ENCODE results near the gene HOXC9.

Gene HOXC9

DNA sequence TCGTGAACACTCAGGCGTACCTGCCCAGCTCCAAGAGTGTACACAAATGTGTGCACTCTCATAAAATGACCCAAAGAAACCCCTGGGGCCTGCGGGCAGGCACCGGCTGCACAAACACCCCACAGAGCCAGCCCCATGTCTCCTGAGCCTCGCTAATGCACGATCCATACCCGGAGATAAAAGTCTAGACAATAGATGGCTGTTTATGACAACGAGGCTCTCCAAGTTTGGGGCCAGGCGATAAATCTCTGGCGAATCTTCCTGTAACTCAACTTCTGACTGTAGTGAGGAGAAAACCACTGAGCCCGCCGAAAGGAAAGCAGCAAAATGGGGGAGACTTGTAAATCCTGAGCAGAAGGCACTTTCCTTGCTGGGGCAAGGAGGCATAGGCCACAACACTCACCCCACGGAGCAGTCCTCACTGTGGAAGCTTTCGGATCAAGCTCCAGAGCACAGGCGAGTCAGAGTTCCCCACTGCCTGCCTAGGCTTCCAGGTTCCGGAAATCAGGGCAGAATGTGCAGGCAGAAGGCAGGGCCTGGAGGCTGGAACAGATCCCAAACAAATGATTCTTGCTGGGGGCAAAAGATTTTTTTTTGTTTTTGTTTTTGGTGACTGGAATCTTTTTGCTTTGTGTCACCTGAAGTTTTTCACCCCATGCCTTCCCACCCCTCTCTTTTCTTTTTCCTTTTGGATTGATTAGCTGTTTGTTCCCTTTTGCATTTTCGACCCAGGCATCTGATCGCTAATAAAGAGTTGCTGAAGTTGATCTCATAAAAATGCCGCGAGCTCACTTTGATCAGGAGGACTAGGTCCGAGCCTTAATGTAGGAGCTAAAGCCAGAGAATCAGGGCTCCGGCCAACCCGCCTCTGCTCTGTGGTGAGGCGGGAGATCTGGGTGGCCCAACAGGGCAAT is 31.5 kb upstream of the HOXC9 start:
- no peak for DNase-seq
- no peak for TF ChIP-seq GATA1 (IDR thresholded peaks at IDR 0.05; ENCODE audit: low read depth, low read length)
- TF ChIP-seq POLR2A (IDR thresholded peaks at IDR 0.05; ENCODE audit: low read length): no peak

DNA sequence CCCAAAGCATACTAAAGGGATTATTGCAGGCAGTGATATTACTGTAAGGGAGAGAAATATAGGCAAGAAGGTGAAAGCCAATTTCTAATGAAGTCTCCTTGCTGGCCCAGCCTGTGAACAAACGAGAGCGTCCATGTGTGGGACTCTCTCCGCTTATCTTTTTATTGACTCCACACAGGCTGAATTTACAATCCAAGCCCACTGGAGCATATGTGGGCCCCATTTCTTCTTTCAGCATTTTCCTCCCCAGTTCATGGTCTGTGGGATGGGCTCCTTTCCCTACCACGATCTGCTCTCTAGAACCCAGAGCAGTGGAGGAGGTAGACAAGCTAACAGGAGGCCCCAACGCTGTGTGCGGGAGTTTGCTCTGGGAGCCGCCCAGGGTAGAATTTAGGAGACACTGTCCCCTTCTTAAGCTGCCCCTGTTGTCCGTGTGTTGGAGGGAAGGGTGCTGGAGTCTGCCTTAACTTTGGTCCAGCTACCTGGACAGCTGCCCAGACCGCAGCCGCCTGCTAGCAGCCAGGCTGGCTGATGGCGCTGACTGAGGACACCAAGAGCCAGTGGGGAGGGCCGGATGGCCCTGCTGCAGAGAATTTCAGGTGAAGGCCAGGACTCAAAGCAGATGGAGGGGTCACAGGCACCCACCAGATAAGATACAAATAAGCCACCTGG is 30.2 kb upstream of the HOXC9 start:
- TF ChIP-seq POLR2A (IDR thresholded peaks at IDR 0.05; ENCODE audit: low read length): no peak
- no peak for TF ChIP-seq GATA1 (IDR thresholded peaks at IDR 0.05; ENCODE audit: low read depth, low read length)
- no peak for DNase-seq

DNA sequence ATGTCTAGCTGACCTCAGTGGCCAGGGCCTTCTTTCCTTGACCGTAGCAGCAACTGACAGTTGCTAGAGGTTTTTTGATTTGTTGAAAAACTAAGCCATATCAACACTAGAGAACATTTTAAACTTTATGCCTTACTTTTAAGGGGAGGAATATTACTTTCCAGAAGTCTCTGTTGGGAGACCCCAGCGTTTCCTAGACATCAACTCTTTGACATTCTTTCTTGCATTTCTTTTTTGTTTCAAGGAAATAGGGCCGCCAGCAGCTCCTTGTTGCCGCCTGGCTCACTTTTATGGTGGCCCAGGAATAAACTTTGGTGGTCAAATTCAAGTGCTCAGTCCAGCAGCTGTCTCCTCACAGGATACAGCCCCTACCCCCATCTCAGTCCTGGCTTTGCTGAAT is 29.5 kb upstream of the HOXC9 start:
- DNase-seq: no peak
- TF ChIP-seq POLR2A (IDR thresholded peaks at IDR 0.05; ENCODE audit: low read length) (no peak), GATA1 (IDR thresholded peaks at IDR 0.05; ENCODE audit: low read depth, low read length) (no peak)

- TF ChIP-seq POLR2A (IDR thresholded peaks at IDR 0.05; ENCODE audit: low read length): no peak
- no peak for TF ChIP-seq GATA1 (IDR thresholded peaks at IDR 0.05; ENCODE audit: low read depth, low read length)
- DNase-seq: no peak
Measured at GRCh38 chr12:53971129-53971528, 28.8 kb upstream of the HOXC9 start.

GRCh38 chr12:53971686-53972085 is 28.3 kb upstream of the HOXC9 start:
- no peak for TF ChIP-seq POLR2A (IDR thresholded peaks at IDR 0.05; ENCODE audit: low read length)
- no peak for TF ChIP-seq GATA1 (IDR thresholded peaks at IDR 0.05; ENCODE audit: low read depth, low read length)
- DNase-seq: no peak

GRCh38 chr12:53972152-53972702 is 27.7 kb upstream of the HOXC9 start:
- no peak for TF ChIP-seq GATA1 (IDR thresholded peaks at IDR 0.05; ENCODE audit: low read depth, low read length)
- no peak for TF ChIP-seq POLR2A (IDR thresholded peaks at IDR 0.05; ENCODE audit: low read length)
- DNase-seq: no peak

- DNase-seq: no peak
- TF ChIP-seq POLR2A (IDR thresholded peaks at IDR 0.05; ENCODE audit: low read length) (no peak), GATA1 (IDR thresholded peaks at IDR 0.05; ENCODE audit: low read depth, low read length) (no peak)
Measured at GRCh38 chr12:53972722-53973235, 27.2 kb upstream of the HOXC9 start, which contains the start of gene HOXC11. TSS of gene HOXC11 (plus strand) at chr12:53973126. CDS start at chr12:53973242, 116 bp downstream.

DNA sequence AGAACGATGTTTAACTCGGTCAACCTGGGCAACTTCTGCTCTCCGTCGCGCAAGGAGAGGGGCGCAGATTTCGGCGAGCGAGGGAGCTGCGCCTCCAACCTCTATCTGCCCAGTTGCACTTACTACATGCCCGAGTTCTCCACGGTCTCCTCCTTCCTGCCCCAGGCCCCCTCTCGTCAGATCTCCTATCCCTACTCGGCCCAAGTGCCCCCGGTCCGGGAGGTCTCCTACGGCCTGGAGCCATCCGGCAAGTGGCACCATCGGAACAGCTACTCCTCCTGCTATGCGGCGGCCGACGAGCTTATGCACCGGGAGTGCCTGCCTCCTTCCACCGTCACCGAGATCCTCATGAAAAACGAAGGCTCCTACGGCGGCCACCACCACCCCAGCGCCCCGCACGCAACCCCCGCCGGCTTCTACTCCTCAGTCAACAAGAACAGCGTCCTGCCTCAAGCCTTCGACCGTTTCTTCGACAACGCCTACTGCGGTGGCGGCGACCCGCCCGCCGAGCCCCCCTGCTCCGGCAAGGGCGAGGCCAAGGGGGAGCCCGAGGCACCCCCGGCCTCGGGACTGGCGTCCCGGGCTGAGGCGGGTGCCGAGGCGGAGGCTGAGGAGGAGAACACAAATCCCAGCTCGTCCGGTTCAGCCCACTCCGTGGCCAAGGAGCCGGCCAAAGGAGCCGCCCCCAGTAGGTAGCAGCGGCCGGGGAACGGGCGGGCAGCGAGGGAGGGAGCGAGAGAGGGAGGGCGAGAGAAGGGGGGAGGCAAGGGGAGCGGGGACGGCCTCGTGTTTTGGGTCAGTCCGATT is 26.5 kb upstream of the HOXC9 start:
- no peak for TF ChIP-seq POLR2A (IDR thresholded peaks at IDR 0.05; ENCODE audit: low read length)
- no peak for TF ChIP-seq GATA1 (IDR thresholded peaks at IDR 0.05; ENCODE audit: low read depth, low read length)
- DNase-seq: no peak

- no peak for DNase-seq
- TF ChIP-seq GATA1 (IDR thresholded peaks at IDR 0.05; ENCODE audit: low read depth, low read length) (no peak), POLR2A (IDR thresholded peaks at IDR 0.05; ENCODE audit: low read length) (no peak)
Measured at GRCh38 chr12:53974084-53975063, 25.6 kb upstream of the HOXC9 start, which contains the start of gene HOTAIR. TSS of gene HOTAIR (minus strand) at chr12:53974954.

DNA sequence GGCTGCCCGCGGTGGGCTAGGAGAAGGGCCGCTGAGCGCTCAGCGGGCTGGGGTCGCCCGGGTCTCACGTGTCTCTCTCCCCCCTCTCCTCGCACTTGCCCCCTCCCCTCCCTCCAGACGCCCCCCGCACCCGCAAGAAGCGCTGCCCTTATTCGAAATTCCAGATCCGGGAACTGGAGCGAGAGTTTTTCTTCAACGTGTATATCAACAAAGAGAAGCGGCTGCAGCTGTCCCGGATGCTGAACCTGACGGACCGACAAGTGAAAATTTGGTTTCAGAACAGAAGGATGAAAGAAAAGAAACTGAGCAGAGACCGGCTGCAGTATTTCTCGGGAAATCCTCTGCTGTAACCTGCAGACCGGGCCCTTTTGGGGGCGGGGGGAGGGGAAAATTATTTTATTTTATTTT is 24.9 kb upstream of the HOXC9 start:
- TF ChIP-seq POLR2A (IDR thresholded peaks at IDR 0.05; ENCODE audit: low read length) (no peak), GATA1 (IDR thresholded peaks at IDR 0.05; ENCODE audit: low read depth, low read length) (no peak)
- DNase-seq: no peak

- TF ChIP-seq GATA1 (IDR thresholded peaks at IDR 0.05; ENCODE audit: low read depth, low read length) (no peak), POLR2A (IDR thresholded peaks at IDR 0.05; ENCODE audit: low read length) (no peak)
- no peak for DNase-seq
Measured at GRCh38 chr12:53975479-53976152, 24.3 kb upstream of the HOXC9 start.
